IMR-90 (cell line): ENCODE measurements around the gene RAB31.

Experiments used
- CHD1 ChIP-seq: IDR thresholded peaks from 2 replicates; pipeline ENCODE4 v1.6.1; 2012; ENCODE audit warnings: low read depth, low read length, improper control_type of control experiment
- CTCF ChIP-seq: conservative IDR thresholded peaks from 2 replicates; pipeline ENCODE4 v1.5.1; 2012; ENCODE audit warnings: mild to moderate bottlenecking, low read depth, low read length, improper control_type of control experiment
- ELK1 ChIP-seq: fragments of 150-350 bp; IDR thresholded peaks from 2 replicates; pipeline ENCODE4 v1.6.1; 2016; ENCODE audit warnings: low read depth, mild to moderate bottlenecking, low read length, moderate library complexity, borderline replicate concordance
- MAFK ChIP-seq: IDR thresholded peaks from 2 replicates; pipeline ENCODE4 v1.6.1; 2012; ENCODE audit warnings: low read depth, low read length, improper control_type of control experiment
- NFE2L2 ChIP-seq: fragments of 150-350 bp; IDR thresholded peaks from 2 replicates; pipeline ENCODE4 v1.6.1; 2016; ENCODE audit warnings: low read depth, mild to moderate bottlenecking, low read length
- POLR2A ChIP-seq: IDR thresholded peaks from 2 replicates; pipeline ENCODE4 v1.6.1; 2012; ENCODE audit warnings: mild to moderate bottlenecking, low read depth, low read length
- RAD21 ChIP-seq: IDR thresholded peaks from 2 replicates; pipeline ENCODE4 v1.6.1; 2012; ENCODE audit warnings: low read length, improper control_type of control experiment
- RFX5 ChIP-seq: IDR thresholded peaks from 2 replicates; pipeline ENCODE4 v1.8.0; 2012; ENCODE audit warnings: low read depth, mild to moderate bottlenecking, low read length, moderate library complexity
- SMC3 ChIP-seq: fragments of 150-350 bp; IDR thresholded peaks from 2 replicates; pipeline ENCODE4 v1.6.1; 2016; ENCODE audit warnings: low read depth, mild to moderate bottlenecking, antibody characterized with exemption, low read length, moderate library complexity
- USF2 ChIP-seq: fragments of 150-350 bp; IDR thresholded peaks from 2 replicates; pipeline ENCODE4 v1.6.1; 2017; ENCODE audit warnings: mild to moderate bottlenecking, antibody characterized with exemption, low read length, low read depth

- TF ChIP-seq RAD21 (no peak), CTCF (no peak), POLR2A (no peak), RFX5 (no peak), NFE2L2 (no peak), CHD1 (no peak), ELK1 (no peak), USF2 (no peak), SMC3 (no peak), MAFK (no peak)
Observed at GRCh38 chr18:9900699-9901098, 192.6 kb downstream of the RAB31 start.
